Measurements from ENCODE around the gene OR51V1.

OR51V1 gene

GRCh38 chr11:5230266-5230665 is 29.8 kb upstream of the OR51V1 start:
- no peak for DNase-seq (ENCODE audit: low read depth in 2 of 2)

DNA sequence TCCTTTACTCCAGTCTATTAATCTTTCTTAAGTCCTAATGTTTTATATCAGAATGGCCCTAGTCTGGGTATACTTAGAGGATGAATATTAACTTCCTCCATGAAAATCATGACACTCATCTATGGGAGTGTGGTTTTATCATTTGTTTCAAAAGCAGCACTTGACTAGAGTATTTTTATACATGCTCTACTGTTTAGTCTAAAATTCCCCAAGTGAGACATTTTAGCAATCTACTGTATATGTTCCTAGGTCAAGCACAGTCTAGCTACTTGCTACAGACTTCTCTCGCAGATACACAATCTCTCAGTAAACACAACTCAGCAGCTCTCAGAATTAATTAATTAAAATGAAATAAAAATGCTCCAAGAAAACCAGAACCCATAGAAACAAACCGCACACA is 29.3 kb upstream of the OR51V1 start:
- no peak for DNase-seq (ENCODE audit: low read depth in 2 of 2)

- DNase-seq (ENCODE audit: low read depth in 2 of 2) = no peak
Measured at GRCh38 chr11:5229356-5229755, 28.9 kb upstream of the OR51V1 start.

DNA sequence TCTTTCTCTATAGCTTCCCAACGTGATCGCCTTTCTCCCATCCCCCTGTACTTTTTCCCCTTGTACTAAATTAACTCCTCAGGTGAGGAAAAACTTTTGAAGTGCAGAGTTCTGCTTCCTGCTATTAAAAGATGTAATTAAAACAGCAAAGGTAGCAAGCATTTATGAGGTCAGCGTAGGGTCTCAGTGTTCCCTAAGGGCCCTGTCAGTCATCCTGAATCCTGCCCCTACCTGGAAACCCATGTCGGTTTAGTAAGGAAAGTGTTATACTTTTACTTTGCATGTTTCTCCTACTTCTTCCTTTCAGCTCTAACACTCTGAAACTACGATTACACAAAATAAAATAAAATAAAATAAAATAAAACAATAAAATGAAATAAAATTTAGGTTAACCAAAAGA is 27.6 kb upstream of the OR51V1 start:
- no peak for DNase-seq (ENCODE audit: low read depth in 2 of 2)

- DNase-seq (ENCODE audit: low read depth in 2 of 2) = no peak
Measured at GRCh38 chr11:5227681-5228080, 27.2 kb upstream of the OR51V1 start.

DNA sequence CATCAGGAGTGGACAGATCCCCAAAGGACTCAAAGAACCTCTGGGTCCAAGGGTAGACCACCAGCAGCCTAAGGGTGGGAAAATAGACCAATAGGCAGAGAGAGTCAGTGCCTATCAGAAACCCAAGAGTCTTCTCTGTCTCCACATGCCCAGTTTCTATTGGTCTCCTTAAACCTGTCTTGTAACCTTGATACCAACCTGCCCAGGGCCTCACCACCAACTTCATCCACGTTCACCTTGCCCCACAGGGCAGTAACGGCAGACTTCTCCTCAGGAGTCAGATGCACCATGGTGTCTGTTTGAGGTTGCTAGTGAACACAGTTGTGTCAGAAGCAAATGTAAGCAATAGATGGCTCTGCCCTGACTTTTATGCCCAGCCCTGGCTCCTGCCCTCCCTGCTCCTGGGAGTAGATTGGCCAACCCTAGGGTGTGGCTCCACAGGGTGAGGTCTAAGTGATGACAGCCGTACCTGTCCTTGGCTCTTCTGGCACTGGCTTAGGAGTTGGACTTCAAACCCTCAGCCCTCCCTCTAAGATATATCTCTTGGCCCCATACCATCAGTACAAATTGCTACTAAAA is 26.3 kb upstream of the OR51V1 start, which contains the start of gene HBB:
TSS of gene HBB (minus strand) at position 340 of the 579 bp plus-strand sequence. CDS start at position 290, 50 bp downstream.
- DNase-seq (ENCODE audit: low read depth in 2 of 2) = no peak

DNA sequence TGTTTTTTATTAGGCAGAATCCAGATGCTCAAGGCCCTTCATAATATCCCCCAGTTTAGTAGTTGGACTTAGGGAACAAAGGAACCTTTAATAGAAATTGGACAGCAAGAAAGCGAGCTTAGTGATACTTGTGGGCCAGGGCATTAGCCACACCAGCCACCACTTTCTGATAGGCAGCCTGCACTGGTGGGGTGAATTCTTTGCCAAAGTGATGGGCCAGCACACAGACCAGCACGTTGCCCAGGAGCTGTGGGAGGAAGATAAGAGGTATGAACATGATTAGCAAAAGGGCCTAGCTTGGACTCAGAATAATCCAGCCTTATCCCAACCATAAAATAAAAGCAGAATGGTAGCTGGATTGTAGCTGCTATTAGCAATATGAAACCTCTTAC is 25.0 kb upstream of the OR51V1 start:
- no peak for DNase-seq (ENCODE audit: low read depth in 2 of 2)

- no peak for DNase-seq (ENCODE audit: low read depth in 2 of 2)
Measured at GRCh38 chr11:5224538-5225479, 24.3 kb upstream of the OR51V1 start.

GRCh38 chr11:5223686-5224085 is 23.2 kb upstream of the OR51V1 start:
- DNase-seq (ENCODE audit: low read depth in 2 of 2) = no peak

- DNase-seq (ENCODE audit: low read depth in 2 of 2) = no peak
Measured at GRCh38 chr11:5223146-5223545, 22.7 kb upstream of the OR51V1 start.

GRCh38 chr11:5210376-5210885 is 9.9 kb upstream of the OR51V1 start:
- no peak for DNase-seq (ENCODE audit: low read depth in 2 of 2)

- DNase-seq (ENCODE audit: low read depth in 2 of 2) = no peak
Measured at GRCh38 chr11:5204787-5205186, 4.3 kb upstream of the OR51V1 start.

DNA sequence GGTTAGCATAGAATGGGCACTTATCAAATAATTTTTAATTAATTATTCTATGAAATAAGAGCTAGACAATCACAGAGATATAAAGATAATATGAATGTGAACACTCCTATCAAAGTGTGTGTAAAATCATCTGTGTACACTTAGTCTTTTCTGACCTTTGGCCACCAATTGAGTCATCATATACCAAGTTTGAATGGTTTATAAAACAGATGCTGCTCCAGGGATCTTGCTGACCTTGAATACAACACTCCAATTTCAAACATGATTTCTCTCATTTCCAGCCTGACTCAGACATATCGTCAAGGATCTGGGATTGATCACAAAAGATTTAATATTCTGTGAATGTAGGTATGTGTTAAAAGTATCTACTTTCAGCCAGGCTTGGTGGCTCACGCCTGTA is 2.9 kb upstream of the OR51V1 start:
- DNase-seq (ENCODE audit: low read depth in 2 of 2) = no peak

GRCh38 chr11:5198285-5198684 is 2.2 kb downstream of the OR51V1 start:
- no peak for DNase-seq (ENCODE audit: low read depth in 2 of 2)

DNA sequence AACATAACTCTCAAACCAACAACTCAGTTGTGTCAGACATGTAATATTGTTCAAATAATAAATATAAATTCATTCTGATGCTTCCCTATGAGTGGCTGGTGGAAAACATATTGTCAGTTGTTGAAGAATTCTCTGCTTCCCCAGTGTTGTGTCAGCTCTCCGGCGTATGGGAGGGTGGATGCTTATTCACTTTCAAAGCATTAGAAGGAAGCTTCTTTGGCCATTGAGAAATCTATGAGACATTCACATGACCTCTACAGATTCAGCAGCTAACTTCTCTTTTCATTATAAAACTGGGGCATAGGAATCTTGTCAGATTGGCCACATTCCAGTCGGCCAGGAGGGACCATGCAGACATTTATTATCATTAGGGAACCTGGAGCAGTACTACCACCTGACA is 2.9 kb downstream of the OR51V1 start:
- DNase-seq (ENCODE audit: low read depth in 2 of 2) = no peak

GRCh38 chr11:5196731-5197130 is 3.8 kb downstream of the OR51V1 start:
- no peak for DNase-seq (ENCODE audit: low read depth in 2 of 2)

DNA sequence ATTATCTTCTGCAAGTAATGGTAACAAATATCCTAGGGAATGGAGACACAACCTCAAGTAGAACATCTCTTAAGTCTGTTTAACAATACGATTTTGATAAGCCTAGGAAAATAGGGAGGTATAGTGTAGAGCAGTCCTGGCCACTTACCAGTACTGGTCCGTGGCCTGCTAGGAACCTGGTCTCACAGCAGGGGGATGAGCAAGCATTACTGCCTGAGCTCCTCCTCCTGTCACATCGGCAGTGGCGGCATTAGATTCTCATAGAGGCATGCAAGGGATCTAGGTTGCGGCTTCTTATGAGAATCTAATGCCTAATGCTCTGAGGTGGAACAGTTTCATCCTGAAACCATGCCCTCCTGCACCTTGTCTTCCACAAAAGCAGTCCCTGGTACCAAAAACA is 4.4 kb downstream of the OR51V1 start:
- no peak for DNase-seq (ENCODE audit: low read depth in 2 of 2)

GRCh38 chr11:5192738-5193137 is 7.7 kb downstream of the OR51V1 start:
- no peak for DNase-seq (ENCODE audit: low read depth in 2 of 2)

GRCh38 chr11:5188201-5188600 is 12.3 kb downstream of the OR51V1 start:
- no peak for DNase-seq (ENCODE audit: low read depth in 2 of 2)

DNA sequence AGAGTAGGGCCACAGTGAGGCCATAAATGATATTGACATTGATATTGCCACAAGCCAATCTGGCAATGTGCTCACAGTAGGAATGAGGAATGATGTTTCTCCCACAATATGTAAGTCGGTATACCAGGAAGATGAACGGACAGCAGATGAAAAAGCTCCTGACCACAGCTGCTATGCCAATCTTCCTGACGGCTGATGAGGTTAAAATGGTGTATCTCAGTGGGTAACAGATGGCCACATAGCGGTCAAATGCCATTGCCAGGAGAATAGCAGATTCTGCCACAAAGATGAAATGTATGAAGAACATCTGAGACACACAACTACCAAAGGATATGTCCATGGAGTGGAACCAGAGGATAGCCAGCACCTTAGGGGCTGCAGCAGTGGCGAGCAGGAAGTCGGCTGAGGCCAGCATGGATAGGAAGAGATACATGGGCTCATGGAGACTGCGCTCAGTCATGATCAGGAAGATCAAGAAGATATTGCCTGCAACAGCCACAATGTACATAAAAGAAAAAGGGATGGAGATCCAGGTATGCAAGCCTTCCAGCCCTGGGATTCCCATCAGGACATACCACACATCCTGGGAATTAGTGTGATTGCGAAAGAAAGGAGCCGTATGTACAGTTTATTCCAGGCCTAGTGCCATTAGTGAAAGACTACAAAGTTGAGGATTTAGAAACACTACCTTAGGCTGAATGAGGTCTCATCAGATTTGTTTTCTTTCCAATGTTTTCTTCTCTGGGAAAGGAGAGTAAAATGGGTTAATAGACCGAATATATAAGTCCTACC is 22.2 kb downstream of the OR51V1 start:
- no peak for DNase-seq (ENCODE audit: low read depth in 2 of 2)

DNA sequence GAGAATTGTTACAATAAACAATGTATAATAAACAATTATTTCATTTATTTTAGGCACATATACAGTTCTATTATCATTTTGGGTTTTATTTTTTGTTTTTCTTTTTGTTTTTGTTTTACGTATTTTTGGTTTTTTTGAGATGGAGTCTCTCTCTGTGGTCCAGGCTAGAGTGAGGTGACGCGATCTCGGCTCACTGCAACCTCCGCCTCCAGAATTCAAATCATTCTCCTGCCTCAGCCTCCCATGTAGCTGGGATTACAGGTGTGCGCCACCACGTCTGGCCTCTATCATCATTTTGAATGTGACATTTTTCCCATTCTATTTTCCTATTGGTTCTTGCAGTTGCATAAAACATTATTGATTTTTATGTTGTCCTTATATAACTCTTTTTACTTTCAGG is 25.5 kb downstream of the OR51V1 start:
- DNase-seq (ENCODE audit: low read depth in 2 of 2) = no peak

DNA sequence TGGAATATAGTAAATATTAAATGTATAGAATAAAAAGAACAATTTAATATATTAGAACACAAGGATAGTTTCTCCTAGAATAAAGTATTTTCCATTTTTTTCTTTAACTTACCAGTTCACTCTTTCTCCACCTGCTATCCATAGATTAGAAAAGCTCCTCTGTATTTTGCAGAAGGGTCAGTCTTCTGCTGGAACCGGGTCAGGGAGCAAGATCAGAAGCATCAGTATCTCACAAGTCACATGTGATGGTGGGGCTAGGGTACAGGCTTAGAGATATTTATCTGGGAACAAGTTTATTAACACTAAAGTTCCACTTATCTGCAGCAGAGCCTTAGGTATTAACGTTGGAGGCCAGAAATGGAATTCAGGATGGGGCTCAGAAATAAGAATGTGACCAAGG is 28.6 kb downstream of the OR51V1 start:
- no peak for DNase-seq (ENCODE audit: low read depth in 2 of 2)
